Stomach (tissue), 19 donors: ENCODE results near the gene SPRR2E. TPM values are rescaled to one million over a fixed set of nuclear protein-coding genes. Genes with fewer than 3 reads are reported as not detected.
"Not testable (repeated sequence)": the region's sequence is repeated elsewhere in the genome, so short reads cannot be mapped to it uniquely, and the experiment has no call there.

Experiments
- DNase-seq, 2 donors: peaks; one replicate each; pipeline versions ENCODE4 v3.0.0 to v3.0.0-alpha.2; 2013 to 2019
- H3K27ac ChIP-seq, 5 donors: fragments of 200-600 bp in 4 of 5; sonication (generic) in 4 of 5; one replicate each; pipeline ENCODE4 v1.5.1; 2013 to 2019; ENCODE audit warnings: mild to moderate bottlenecking in 1 of 5, moderate library complexity in 1 of 5
- H3K27me3 ChIP-seq, 3 donors: fragments of 200-600 bp; sonication (generic); one replicate each; pipeline ENCODE4 v1.5.1; 2017 to 2019; ENCODE audit warnings: mixed run types in 1 of 3
- H3K36me3 ChIP-seq, 4 donors: fragments of 200-600 bp; sonication (generic); 1 replicate in 3 of 4; 2 replicates in 1 of 4; pipeline ENCODE4 v1.5.1; 2016 to 2019
- H3K4me1 ChIP-seq, 4 donors: fragments of 200-600 bp; sonication (generic); one replicate each; pipeline ENCODE4 v1.5.1; 2016 to 2019
- H3K4me3 ChIP-seq, 4 donors: fragments of 200-600 bp; sonication (generic) in 3 of 4; one replicate each; pipeline ENCODE4 v1.5.1; 2016 to 2019; ENCODE audit warnings: mild to moderate bottlenecking in 1 of 4
- H3K9me3 ChIP-seq, 4 donors: fragments of 200-600 bp; sonication (generic); one replicate each; pipeline ENCODE4 v1.5.1; 2016 to 2019
- EP300 ChIP-seq: sonication (generic); formaldehyde crosslinking; IDR thresholded peaks from one replicate; pipeline ENCODE4 v1.6.1; 2017; ENCODE audit warnings: antibody characterized with exemption
- POLR2A ChIP-seq, 4 donors: fragments of 450-650 bp; IDR thresholded peaks; one replicate each; pipeline ENCODE4 v1.6.1; 2016; ENCODE audit warnings: antibody characterized with exemption in 4 of 4, control low read depth in 2 of 4, mild to moderate bottlenecking in 1 of 4, moderate library complexity in 1 of 4
- POLR2AphosphoS5 ChIP-seq, 3 donors: sonication (generic); formaldehyde crosslinking; IDR thresholded peaks; one replicate each; pipeline ENCODE4 v1.6.1; 2016; ENCODE audit warnings: antibody characterized with exemption in 3 of 3
- WGBS, 5 donors: extraction: QIAGEN DNeasy Blood & Tissue Kit in 3 of 5; methylation state at CpG; one replicate each; pipeline versions ENCODE4 v1.1.5 to v1.1.7; 2013 to 2018; 5-methylcytosine and 5-hydroxymethylcytosine counted together
- intact Hi-C: fragments of 100-400 bp; cut with DNase I; formaldehyde crosslinking; loops from one replicate; pipeline ENCODE4 v1.15.1; 2023; ENCODE audit warnings: low total_unique reads
- long read RNA-seq, 10 donors: transcript quantifications; one replicate each; lab custom pipeline, GENCODE V29; 2026
- polyA plus RNA-seq, 3 donors: library from polyadenylated mRNA; stranded (reverse); fragments of 200-250 nt; gene quantifications; one replicate each; pipeline ENCODE4 v1.2.3, GENCODE V29; 2013
- total RNA-seq, 5 donors: library from RNA; depleted of rRNA; stranded (reverse); fragments of >200 nt; gene quantifications; one replicate each; pipeline versions ENCODE4 v1.1.0 to v1.2.3, GENCODE V29; 2014 to 2016
- TF ChIP-seq, protein P1 (sequence below), 7 experiments: fragments of 450-650 bp in 4 of 7; fragments of 200-600 bp in 3 of 7; sonication (generic) in 3 of 7; IDR thresholded peaks; one replicate each; pipeline ENCODE4 v1.5.1; 2016 to 2019; ENCODE audit warnings: antibody characterized with exemption in 7 of 7, control low read depth in 2 of 7, mild to moderate bottlenecking in 1 of 7
- donor health status: healthy with polysubstance abuse.
- donor health status: Bipolar disorder and iron deficiency.
- donor health status: healthy.

The SPRR2E gene
- total RNA-seq (10 to 100 TPM in 1 of 5 donors, not detected in 4; 54.8 TPM), polyA plus RNA-seq (10 to 100 TPM in 1 of 3 donors, not detected in 2; 27.4 TPM)
- long read RNA-seq, donor 1 = 0 reads
- long read RNA-seq, donor 2 = 0 reads
- long read RNA-seq, donor 3 = 0 reads
- long read RNA-seq, donor 4 = 0 reads
- long read RNA-seq, donor 5 = 0 reads
- long read RNA-seq, donor 6 = 0 reads
- long read RNA-seq, donor 7 = 0 reads
- long read RNA-seq, donor 8 = 0 reads
- long read RNA-seq, donor 9 = 0 reads
- long read RNA-seq, donor 10 = 0 reads

DNA sequence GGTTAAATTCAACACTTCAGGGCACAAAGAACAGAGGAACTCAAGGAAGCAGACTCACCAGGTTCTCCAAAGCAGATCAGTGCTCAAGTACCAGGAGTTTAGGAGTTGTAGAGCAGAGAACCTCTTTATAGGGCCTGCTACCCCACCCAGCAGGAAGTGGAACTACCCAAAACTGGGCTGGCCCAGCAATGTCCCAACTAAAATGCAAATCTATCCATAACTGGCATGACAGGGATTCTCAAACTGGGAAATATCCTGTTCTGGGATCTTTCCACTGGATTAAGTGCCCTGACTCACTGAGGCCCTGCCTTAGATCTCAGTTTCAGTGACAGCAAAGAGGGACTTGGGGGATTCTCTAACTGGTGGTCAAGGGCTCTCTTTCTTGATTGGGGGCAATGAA, at the start of gene SPRR2E:
TSS of gene SPRR2E (minus strand) at position 101 of the 400 bp plus-strand sequence. CDS start 775 bp downstream, outside the sequence.
- H3K27ac ChIP-seq = no peak within 1 kb of the TSS
- no peaks in the 10 kb centered on the region for H3K36me3 ChIP-seq
- H3K27me3 ChIP-seq = no peaks in the 10 kb centered on the region
- H3K4me1 ChIP-seq = no peaks in the 10 kb centered on the region
- TF ChIP-seq, protein P1, sequence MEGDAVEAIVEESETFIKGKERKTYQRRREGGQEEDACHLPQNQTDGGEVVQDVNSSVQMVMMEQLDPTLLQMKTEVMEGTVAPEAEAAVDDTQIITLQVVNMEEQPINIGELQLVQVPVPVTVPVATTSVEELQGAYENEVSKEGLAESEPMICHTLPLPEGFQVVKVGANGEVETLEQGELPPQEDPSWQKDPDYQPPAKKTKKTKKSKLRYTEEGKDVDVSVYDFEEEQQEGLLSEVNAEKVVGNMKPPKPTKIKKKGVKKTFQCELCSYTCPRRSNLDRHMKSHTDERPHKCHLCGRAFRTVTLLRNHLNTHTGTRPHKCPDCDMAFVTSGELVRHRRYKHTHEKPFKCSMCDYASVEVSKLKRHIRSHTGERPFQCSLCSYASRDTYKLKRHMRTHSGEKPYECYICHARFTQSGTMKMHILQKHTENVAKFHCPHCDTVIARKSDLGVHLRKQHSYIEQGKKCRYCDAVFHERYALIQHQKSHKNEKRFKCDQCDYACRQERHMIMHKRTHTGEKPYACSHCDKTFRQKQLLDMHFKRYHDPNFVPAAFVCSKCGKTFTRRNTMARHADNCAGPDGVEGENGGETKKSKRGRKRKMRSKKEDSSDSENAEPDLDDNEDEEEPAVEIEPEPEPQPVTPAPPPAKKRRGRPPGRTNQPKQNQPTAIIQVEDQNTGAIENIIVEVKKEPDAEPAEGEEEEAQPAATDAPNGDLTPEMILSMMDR (IDR thresholded peaks at IDR 0.05) = no peak
- TF ChIP-seq EP300 = no peak
- no peak for DNase-seq
- no peaks in the 10 kb centered on the region for H3K9me3 ChIP-seq
- H3K4me3 ChIP-seq = no peak within 1 kb of the TSS
- intact Hi-C loops = no loop called here

- no peak for DNase-seq
- H3K4me3 ChIP-seq = no peak overlapping the region
- TF ChIP-seq POLR2A (IDR thresholded peaks at IDR 0.05) (no peak), POLR2AphosphoS5 (IDR thresholded peaks at IDR 0.05) (no peak)
- H3K36me3 ChIP-seq = no peaks in the 10 kb centered on the region
- H3K9me3 ChIP-seq = no peaks in the 10 kb centered on the region
- H3K27ac ChIP-seq = no peak overlapping the region
- H3K27me3 ChIP-seq = no peaks in the 10 kb centered on the region
- intact Hi-C loops = no loop called here
- WGBS, 5 donors = 82 to 96% (median 91%) methylated on average over 3 of the region's 3 CpGs
- no peaks in the 10 kb centered on the region for H3K4me1 ChIP-seq
Observed at GRCh38 chr1:153141377-153141776, 47.1 kb upstream of the SPRR2E start.

DNA sequence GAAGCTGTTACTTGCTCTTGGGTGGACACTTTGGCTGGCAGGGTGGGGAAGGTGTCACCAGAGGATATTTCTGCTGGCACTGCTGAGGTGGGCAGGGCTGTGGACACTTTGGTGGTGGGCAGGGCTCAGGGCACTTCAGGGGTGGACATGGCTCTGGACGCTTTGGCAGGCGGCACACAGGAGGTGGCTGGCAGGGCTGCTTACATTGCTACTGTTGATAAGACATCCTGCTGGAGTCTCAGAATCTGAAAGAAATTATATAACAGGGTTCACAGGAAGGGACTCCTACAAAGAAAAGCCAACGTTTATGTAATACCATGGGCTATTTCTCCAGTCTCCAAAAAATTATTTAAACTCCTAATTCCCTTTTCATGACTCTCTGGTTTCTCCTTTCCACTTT, 46.2 kb upstream of the SPRR2E start:
- no peak for TF ChIP-seq POLR2AphosphoS5 (IDR thresholded peaks at IDR 0.05)
- TF ChIP-seq, protein P1 (IDR thresholded peaks at IDR 0.05) = no peak
- TF ChIP-seq EP300 = no peak
- no peak for TF ChIP-seq POLR2A (IDR thresholded peaks at IDR 0.05)
- Histone ChIP-seq H3K27me3 (no peaks in the 10 kb centered on the region), H3K9me3 (no peaks in the 10 kb centered on the region), H3K36me3 (no peaks in the 10 kb centered on the region), H3K4me1 (no peaks in the 10 kb centered on the region), H3K4me3 (no peak overlapping the region), H3K27ac (no peak overlapping the region)
- 16 to 43% (median 31%) methylated on average over 3 of the region's 3 CpGs for WGBS, 5 donors
- intact Hi-C loops = no loop called here
- peak in 1 of 2 donors; percentile 32 for DNase-seq

GRCh38 chr1:153133743-153134142, 39.4 kb upstream of the SPRR2E start:
- 67 to 90% (median 76%) methylated on average over 2 of the region's 2 CpGs for WGBS, 5 donors

DNA sequence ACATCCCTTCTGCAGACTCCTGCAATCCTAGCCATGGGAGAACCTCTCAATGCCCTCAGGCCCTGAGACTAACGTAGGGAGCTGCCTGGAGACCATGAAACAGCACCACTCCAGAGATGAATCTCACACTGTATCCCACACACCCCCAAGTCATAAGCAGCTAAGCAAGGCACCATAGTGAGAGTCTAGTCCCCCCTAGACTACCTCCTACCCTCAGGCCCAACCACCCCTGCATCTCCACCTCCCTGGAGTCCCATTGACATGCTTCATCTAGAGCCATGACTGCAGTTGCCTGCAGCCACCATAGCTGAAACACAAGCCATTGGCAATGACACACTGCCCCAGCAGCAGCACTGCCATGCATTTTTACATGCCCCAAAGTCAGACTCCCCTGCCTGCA, 38.9 kb upstream of the SPRR2E start:
- WGBS, 5 donors = 73 to 100% (median 90%) methylated on average over 1 of the region's 1 CpG
- Histone ChIP-seq H3K27me3 (no peaks in the 10 kb centered on the region), H3K27ac (no peak overlapping the region), H3K9me3 (no peaks in the 10 kb centered on the region), H3K36me3 (no peaks in the 10 kb centered on the region), H3K4me3 (no peak overlapping the region), H3K4me1 (no peaks in the 10 kb centered on the region)
- no peak for DNase-seq
- intact Hi-C loops = no loop called here
- no peak for TF ChIP-seq POLR2AphosphoS5 (IDR thresholded peaks at IDR 0.05)
- TF ChIP-seq EP300 = no peak
- no peak for TF ChIP-seq POLR2A (IDR thresholded peaks at IDR 0.05)
- TF ChIP-seq, protein P1 (IDR thresholded peaks at IDR 0.05) = no peak

More at GRCh38 chr1:153133743-153134142, 39.4 kb upstream of the SPRR2E start:
- no peaks in the 10 kb centered on the region for H3K27me3 ChIP-seq
- H3K9me3 ChIP-seq = no peaks in the 10 kb centered on the region
- intact Hi-C loops = no loop called here
- H3K27ac ChIP-seq = no peak overlapping the region
- TF ChIP-seq POLR2A (IDR thresholded peaks at IDR 0.05) = no peak
- TF ChIP-seq, protein P1 (IDR thresholded peaks at IDR 0.05) = no peak
- TF ChIP-seq POLR2AphosphoS5 (IDR thresholded peaks at IDR 0.05) = no peak
- TF ChIP-seq EP300 = no peak
- no peaks in the 10 kb centered on the region for H3K36me3 ChIP-seq
- DNase-seq = no peak
- no peaks in the 10 kb centered on the region for H3K4me1 ChIP-seq
- no peak overlapping the region for H3K4me3 ChIP-seq

DNA sequence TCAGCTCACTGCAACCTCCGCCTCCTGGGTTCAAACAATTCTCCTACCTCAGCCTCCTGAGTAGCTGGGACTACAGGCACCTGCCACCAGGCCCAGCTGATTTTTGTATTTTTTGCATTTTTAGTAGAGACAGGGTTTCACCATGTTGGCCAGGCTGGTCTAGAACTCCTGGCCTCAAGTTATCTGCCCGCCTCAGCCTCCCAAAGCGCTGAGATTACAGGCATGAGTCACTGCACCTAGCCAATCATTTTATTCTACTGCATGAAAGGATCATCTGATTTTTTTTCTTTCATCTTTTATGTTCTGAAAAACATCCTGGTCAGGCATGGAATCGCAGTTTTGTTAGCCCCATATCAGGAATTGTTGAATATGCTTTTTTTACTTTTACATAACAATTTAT, 34.4 kb upstream of the SPRR2E start:
- H3K27ac ChIP-seq, DNase-seq, H3K36me3 ChIP-seq, H3K27me3 ChIP-seq, H3K4me3 ChIP-seq, H3K4me1 ChIP-seq, intact Hi-C loops: not testable (repeated sequence)
- H3K9me3 ChIP-seq = peaks cover 0 to 15% (median 7%) of the 10 kb centered on the region in 4 donors
- WGBS, 5 donors = 89 to 94% (median 93%) methylated on average over 4 of the region's 4 CpGs
